Umbilical cord (tissue), 2 donors: Measurements from ENCODE around the gene PLCB1. TPM values are rescaled to one million over a fixed set of nuclear protein-coding genes. Genes with fewer than 3 reads are reported as not detected.

Source experiments
- DNase-seq: peaks from one replicate; pipeline ENCODE4 v3.0.0-alpha.2; 2015; ENCODE audit warnings: low spot score
- total RNA-seq: library from RNA; depleted of rRNA; stranded (reverse); fragments of >200 nt; gene quantifications from one replicate; pipeline ENCODE4 v1.2.3, GENCODE V29; 2014; ENCODE audit warnings: low replicate concordance; ENCODE audit not compliant: insufficient read depth

PLCB1 gene
- total RNA-seq, 1 donor from 2014 or later = 49.1 TPM

- no peak for DNase-seq
Measured at GRCh38 chr20:8246153-8246552, 114.1 kb downstream of the PLCB1 start.

GRCh38 chr20:8246716-8247115 lies 114.7 kb downstream of the PLCB1 start:
- no peak for DNase-seq

GRCh38 chr20:8248051-8248450 lies 116.0 kb downstream of the PLCB1 start:
- DNase-seq = no peak

GRCh38 chr20:8249634-8250033 lies 117.6 kb downstream of the PLCB1 start:
- no peak for DNase-seq

- no peak for DNase-seq
Measured at GRCh38 chr20:8250539-8251200, 118.6 kb downstream of the PLCB1 start.

- DNase-seq = no peak
Measured at GRCh38 chr20:8251201-8251575, 119.1 kb downstream of the PLCB1 start.

- DNase-seq = no peak
Measured at GRCh38 chr20:8254911-8255582, 123.0 kb downstream of the PLCB1 start.

GRCh38 chr20:8255945-8256632 lies 124.0 kb downstream of the PLCB1 start:
- DNase-seq = no peak

GRCh38 chr20:8260837-8261251 lies 128.8 kb downstream of the PLCB1 start:
- DNase-seq = no peak

- no peak for DNase-seq
Measured at GRCh38 chr20:8262721-8263120, 130.7 kb downstream of the PLCB1 start.

- no peak for DNase-seq
Measured at GRCh38 chr20:8265588-8265987, 133.5 kb downstream of the PLCB1 start.

- no peak for DNase-seq
Measured at GRCh38 chr20:8267009-8267408, 134.9 kb downstream of the PLCB1 start.

GRCh38 chr20:8271727-8272126 lies 139.7 kb downstream of the PLCB1 start:
- DNase-seq = no peak

- DNase-seq = no peak
Measured at GRCh38 chr20:8272766-8273165, 140.7 kb downstream of the PLCB1 start.

GRCh38 chr20:8284902-8285301 lies 152.8 kb downstream of the PLCB1 start:
- DNase-seq = no peak

- DNase-seq = no peak
Measured at GRCh38 chr20:8287340-8287739, 155.3 kb downstream of the PLCB1 start.

- no peak for DNase-seq
Measured at GRCh38 chr20:8291200-8291599, 159.1 kb downstream of the PLCB1 start.

GRCh38 chr20:8291873-8292272 lies 159.8 kb downstream of the PLCB1 start:
- DNase-seq = peak; percentile 41

- DNase-seq = no peak
Measured at GRCh38 chr20:8292793-8293192, 160.7 kb downstream of the PLCB1 start.

- no peak for DNase-seq
Measured at GRCh38 chr20:8293750-8294149, 161.7 kb downstream of the PLCB1 start.

- no peak for DNase-seq
Measured at GRCh38 chr20:8296536-8296935, 164.5 kb downstream of the PLCB1 start.

GRCh38 chr20:8298426-8299043 lies 166.5 kb downstream of the PLCB1 start:
- DNase-seq = no peak
